NB4 (cell line): ENCODE results near the gene NABP2.

Source experiments
- CTCF ChIP-seq: IDR thresholded peaks from one replicate; pipeline ENCODE4 v1.5.1; 2012; ENCODE audit warnings: low read depth, low read length
- MYC ChIP-seq: IDR thresholded peaks from 2 replicates; pipeline ENCODE4 v1.6.1; 2011; ENCODE audit warnings: low read depth, low read length
- POLR2A ChIP-seq: IDR thresholded peaks from 2 replicates; pipeline ENCODE4 v1.6.1; 2011; ENCODE audit warnings: mild to moderate bottlenecking; ENCODE audit not compliant: insufficient read length; ENCODE audit errors: extremely low read depth
- TF ChIP-seq, protein P1 (sequence below): IDR thresholded peaks from 2 replicates; pipeline ENCODE4 v1.6.1; 2011; ENCODE audit warnings: low read depth, low read length

GRCh38 chr12:56241424-56242303, 17.5 kb downstream of the NABP2 start:
- no peak for TF ChIP-seq POLR2A
- no peak for TF ChIP-seq CTCF
- TF ChIP-seq, protein P1, sequence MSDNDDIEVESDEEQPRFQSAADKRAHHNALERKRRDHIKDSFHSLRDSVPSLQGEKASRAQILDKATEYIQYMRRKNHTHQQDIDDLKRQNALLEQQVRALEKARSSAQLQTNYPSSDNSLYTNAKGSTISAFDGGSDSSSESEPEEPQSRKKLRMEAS = no peak
- no peak for TF ChIP-seq MYC
